Gastroesophageal sphincter (tissue), 4 donors: ENCODE measurements around the gene SNX8. TPM values are rescaled to one million over a fixed set of nuclear protein-coding genes. Genes with fewer than 3 reads are reported as not detected.

Experiments used
- ATAC-seq: fragments of 150-250 bp; one replicate; pipeline ENCODE4 v1.9.1; 2016; ENCODE audit warnings: mild to moderate bottlenecking, moderate library complexity
- H3K27ac ChIP-seq, 4 donors: fragments of 200-600 bp; sonication (generic) in 3 of 4; 1 replicate in 3 of 4; 2 replicates in 1 of 4; pipeline ENCODE4 v1.5.1; 2016 to 2019
- H3K27me3 ChIP-seq: fragments of 200-600 bp; sonication (generic); one replicate; pipeline ENCODE4 v1.5.1; 2019
- H3K36me3 ChIP-seq, 2 donors: fragments of 200-600 bp; sonication (generic); one replicate each; pipeline ENCODE4 v1.5.1; 2019; ENCODE audit warnings: control low read depth in 1 of 2
- H3K4me1 ChIP-seq, 3 donors: fragments of 200-600 bp; sonication (generic); 1 replicate in 2 of 3; 2 replicates in 1 of 3; pipeline ENCODE4 v1.5.1; 2016 to 2019; ENCODE audit warnings: control low read depth in 2 of 3
- H3K4me3 ChIP-seq, 2 donors: fragments of 200-600 bp; sonication (generic); one replicate each; pipeline ENCODE4 v1.5.1; 2019; ENCODE audit warnings: mild to moderate bottlenecking in 1 of 2, moderate library complexity in 1 of 2
- H3K9me3 ChIP-seq, 3 donors: fragments of 200-600 bp; sonication (generic); one replicate each; pipeline ENCODE4 v1.5.1; 2017 to 2019; ENCODE audit warnings: control low read depth in 2 of 3
- CTCF ChIP-seq, 4 experiments: fragments of 200-600 bp in 2 of 4; fragments of 450-650 bp in 2 of 4; sonication (generic) in 1 of 4; IDR thresholded peaks; one replicate each; pipeline ENCODE4 v1.5.1; 2017 to 2019; ENCODE audit warnings: antibody characterized with exemption in 4 of 4, mild to moderate bottlenecking in 2 of 4, moderate library complexity in 2 of 4
- EP300 ChIP-seq: sonication (generic); formaldehyde crosslinking; IDR thresholded peaks from one replicate; pipeline ENCODE4 v1.6.1; 2017; ENCODE audit warnings: antibody characterized with exemption, mild to moderate bottlenecking
- POLR2A ChIP-seq, 2 donors: fragments of 450-650 bp; IDR thresholded peaks; one replicate each; pipeline ENCODE4 v1.6.1; 2017; ENCODE audit warnings: antibody characterized with exemption in 2 of 2, mild to moderate bottlenecking in 2 of 2, moderate library complexity in 1 of 2
- POLR2AphosphoS5 ChIP-seq: sonication (generic); formaldehyde crosslinking; IDR thresholded peaks from one replicate; pipeline ENCODE4 v1.6.1; 2017; ENCODE audit warnings: antibody characterized with exemption
- WGBS, 2 donors: methylation state at CpG; one replicate each; pipeline ENCODE4 v1.1.5; 2018; ENCODE audit warnings: low coverage in 1 of 2; 5-methylcytosine and 5-hydroxymethylcytosine counted together
- total RNA-seq, 4 donors: library from RNA; depleted of rRNA; stranded (reverse); fragments of >200 nt; gene quantifications; one replicate each; pipeline ENCODE4 v1.1.0, GENCODE V29; 2016

SNX8 gene
- total RNA-seq, 4 donors from 2014 or later: 8.7 to 17.8 (median 9.8) TPM

- Histone ChIP-seq H3K27me3 (no peaks in the 10 kb centered on the region), H3K4me3 (no peak overlapping the region), H3K9me3 (no peaks in the 10 kb centered on the region), H3K4me1 (peaks cover 0 to 11% (median 4%) of the 10 kb centered on the region in 3 donors), H3K27ac (no peak overlapping the region), H3K36me3 (peaks cover 0 to 73% of the 10 kb centered on the region in 2 donors)
- no peak for ATAC-seq
- WGBS, 2 donors: 95 to 100% methylated on average over 3 to 4 of the region's 30 CpGs
- TF ChIP-seq EP300 (no peak), CTCF (IDR thresholded peaks at IDR 0.05) (no peak), POLR2AphosphoS5 (no peak), POLR2A (IDR thresholded peaks at IDR 0.05) (no peak)
Observed at GRCh38 chr7:2210551-2211258, 103.5 kb downstream of the SNX8 start.

GRCh38 chr7:2209961-2210323 lies 104.3 kb downstream of the SNX8 start:
- Histone ChIP-seq H3K36me3 (peaks cover 0 to 65% of the 10 kb centered on the region in 2 donors), H3K27me3 (no peaks in the 10 kb centered on the region), H3K4me3 (no peak overlapping the region), H3K4me1 (peaks cover 0 to 19% (median 8%) of the 10 kb centered on the region in 3 donors), H3K9me3 (no peaks in the 10 kb centered on the region), H3K27ac (no peak overlapping the region)
- TF ChIP-seq EP300 (no peak), POLR2AphosphoS5 (no peak), CTCF (IDR thresholded peaks at IDR 0.05) (no peak), POLR2A (IDR thresholded peaks at IDR 0.05) (no peak)
- WGBS, 2 donors: 79% methylated on average over 5 of the region's 8 CpGs; no CpG with 5 or more reads in 1 of the 2 donors
- ATAC-seq: no peak

- TF ChIP-seq POLR2A (IDR thresholded peaks at IDR 0.05): no peak
- TF ChIP-seq CTCF (IDR thresholded peaks at IDR 0.05): peak in 3 of 4 experiments; percentile 83 to 89 (median 88)
- Histone ChIP-seq H3K4me1 (peaks cover 0 to 25% (median 9%) of the 10 kb centered on the region in 3 donors), H3K36me3 (peaks cover 0 to 59% of the 10 kb centered on the region in 2 donors), H3K27ac (no peak overlapping the region), H3K9me3 (no peaks in the 10 kb centered on the region), H3K27me3 (no peaks in the 10 kb centered on the region), H3K4me3 (no peak overlapping the region)
- 60 to 78% methylated on average over 1 of the region's 21 CpGs for WGBS, 2 donors
- peak; percentile 72 for ATAC-seq
Observed at GRCh38 chr7:2209146-2209960, 104.9 kb downstream of the SNX8 start.

GRCh38 chr7:2208712-2209111 lies 105.5 kb downstream of the SNX8 start:
- Histone ChIP-seq H3K27ac (no peak overlapping the region), H3K36me3 (peaks cover 0 to 53% of the 10 kb centered on the region in 2 donors), H3K27me3 (no peaks in the 10 kb centered on the region), H3K9me3 (no peaks in the 10 kb centered on the region), H3K4me1 (peaks cover 0 to 31% (median 15%) of the 10 kb centered on the region in 3 donors), H3K4me3 (no peak overlapping the region)
- ATAC-seq: no peak
- WGBS, 2 donors: 78 to 93% methylated on average over 3 to 6 of the region's 16 CpGs
- TF ChIP-seq CTCF (IDR thresholded peaks at IDR 0.05) (no peak), POLR2A (IDR thresholded peaks at IDR 0.05) (no peak)
